Measurements from ENCODE around the gene ELL2.
"Not testable (repeated sequence)": the region's sequence is repeated elsewhere in the genome, so short reads cannot be mapped to it uniquely, and the experiment has no call there.

ELL2 gene

GRCh38 chr5:95915999-95916686 is 45.5 kb downstream of the ELL2 start:
- DNase-seq = no peak
- intact Hi-C loops (cut with DNase I) = no loop called here

- intact Hi-C loops (cut with DNase I) = no loop called here
- DNase-seq = no peak
Observed at GRCh38 chr5:95913663-95914062, 48.0 kb downstream of the ELL2 start.

DNA sequence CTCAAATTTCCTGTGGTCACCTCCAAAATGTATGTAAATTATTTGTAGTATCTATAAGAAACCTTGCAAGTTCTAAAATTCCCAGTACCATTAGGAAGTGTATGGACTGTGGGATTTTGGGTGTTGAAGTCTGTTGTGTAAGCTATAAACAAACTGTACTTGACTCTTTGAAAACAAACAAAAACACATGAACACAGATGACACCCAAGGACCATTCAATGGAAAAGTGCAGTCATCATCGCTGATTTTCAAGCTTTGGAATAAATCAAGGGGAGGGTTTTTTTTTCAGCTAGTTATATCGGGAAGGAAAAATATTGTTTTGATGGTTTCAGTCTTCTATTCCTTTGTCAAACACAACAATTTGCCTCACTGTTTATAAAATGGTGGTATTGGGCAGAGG is 49.6 kb downstream of the ELL2 start:
- DNase-seq = no peak

GRCh38 chr5:95910521-95910920 is 51.1 kb downstream of the ELL2 start:
- intact Hi-C loops (cut with DNase I) = no loop called here

More for the DNA sequence above, 49.6 kb downstream of the ELL2 start:
- intact Hi-C loops (cut with DNase I) = no loop called here

DNA sequence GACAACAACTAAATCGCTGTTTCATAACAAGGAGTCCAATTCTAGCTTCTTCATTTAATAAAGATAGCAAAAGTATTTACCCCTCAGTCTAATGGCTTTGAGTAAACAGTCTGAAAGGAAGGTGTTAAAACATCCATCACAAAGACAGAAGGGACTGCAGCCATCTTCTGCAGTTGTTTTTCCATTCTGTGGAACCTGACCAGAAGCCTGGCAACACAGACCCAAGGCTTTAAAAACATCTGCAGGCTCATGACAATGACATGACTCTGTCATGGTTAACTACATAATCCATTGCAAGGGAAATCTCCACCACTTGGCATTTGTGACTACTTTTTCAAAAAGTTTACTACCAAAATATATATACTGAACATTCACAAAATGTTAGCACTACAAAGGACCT is 51.9 kb downstream of the ELL2 start:
- intact Hi-C loops (cut with DNase I) = no loop called here
- no peak for DNase-seq

More at GRCh38 chr5:95910521-95910920, 51.1 kb downstream of the ELL2 start:
- no peak for DNase-seq

- no peak for DNase-seq
- intact Hi-C loops (cut with DNase I) = no loop called here
Observed at GRCh38 chr5:95908799-95909198, 52.9 kb downstream of the ELL2 start.

GRCh38 chr5:95907740-95908706 is 53.6 kb downstream of the ELL2 start:
- intact Hi-C loops (cut with DNase I) = no loop called here
- no peak for DNase-seq

DNA sequence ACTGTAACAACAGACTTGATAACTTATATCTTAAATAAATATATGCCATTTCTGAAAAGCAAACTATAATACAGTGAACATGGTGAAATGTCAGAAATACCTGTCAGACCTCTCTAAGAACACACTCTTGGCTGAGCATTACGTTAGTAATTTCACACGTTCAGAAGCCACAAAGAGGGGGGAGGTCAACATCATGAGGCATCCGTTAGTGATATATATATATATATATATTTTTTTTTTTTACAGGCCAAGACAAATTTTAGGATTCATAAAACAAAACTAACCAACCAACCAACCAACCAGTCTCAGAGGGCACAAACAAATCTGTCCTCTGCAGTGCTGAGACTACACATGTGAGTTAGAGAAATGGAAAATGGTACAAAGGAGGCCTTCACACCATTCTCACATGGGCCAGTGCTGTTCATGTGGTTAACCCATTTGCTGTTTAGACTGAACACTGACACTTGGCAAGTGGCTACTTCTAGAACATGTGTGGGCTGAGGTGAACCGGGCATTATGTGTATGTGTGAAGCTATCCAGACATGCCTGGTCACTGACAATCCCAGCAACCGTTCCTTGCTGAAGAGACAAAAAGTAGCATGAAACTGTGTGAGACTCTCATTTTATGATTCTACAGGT is 54.5 kb downstream of the ELL2 start:
- intact Hi-C loops (cut with DNase I) = no loop called here

DNA sequence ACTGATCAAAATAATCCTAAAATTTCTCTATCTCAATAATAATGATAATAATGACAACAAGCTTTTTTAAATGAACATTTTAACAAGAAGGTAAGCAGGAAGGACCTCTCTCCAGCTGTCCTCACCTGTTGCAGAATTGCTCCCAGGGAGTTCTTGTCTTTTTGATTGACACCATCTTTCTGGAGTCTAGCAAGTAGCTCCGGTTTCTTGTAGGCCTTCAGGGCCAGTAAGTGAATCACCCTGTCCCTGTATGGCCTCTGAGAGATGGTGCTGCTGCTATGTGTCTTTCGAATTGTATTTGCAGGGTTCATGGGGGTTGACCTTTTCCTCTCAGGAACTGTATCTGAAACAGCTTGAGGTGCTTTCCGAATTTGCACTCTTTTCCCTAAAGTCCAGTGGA is 55.3 kb downstream of the ELL2 start:
- intact Hi-C loops (cut with DNase I) = not testable (repeated sequence)

More for the DNA sequence above, 54.5 kb downstream of the ELL2 start:
- no peak for DNase-seq

DNA sequence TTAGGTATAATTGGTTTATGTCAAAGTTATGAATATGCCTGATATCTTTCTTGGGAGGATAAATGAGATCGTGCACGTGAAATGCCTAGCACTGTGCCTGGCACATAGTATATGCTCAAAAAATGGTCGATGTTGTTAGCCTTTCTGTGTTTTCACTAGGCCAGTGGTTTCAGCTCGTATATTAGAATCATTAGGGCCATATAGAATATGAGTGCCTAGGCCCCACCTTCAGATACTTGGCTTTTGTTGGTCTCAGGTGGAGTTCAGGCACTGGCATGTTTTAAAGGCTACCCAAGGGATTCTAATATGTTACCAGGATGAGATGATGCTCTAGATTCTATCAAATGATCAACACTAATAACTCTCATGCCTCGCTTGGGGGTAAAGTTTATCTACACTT is 56.8 kb downstream of the ELL2 start:
- intact Hi-C loops (cut with DNase I) = no loop called here
- DNase-seq = no peak

More for the DNA sequence above, 55.3 kb downstream of the ELL2 start:
- DNase-seq = not testable (repeated sequence)

DNA sequence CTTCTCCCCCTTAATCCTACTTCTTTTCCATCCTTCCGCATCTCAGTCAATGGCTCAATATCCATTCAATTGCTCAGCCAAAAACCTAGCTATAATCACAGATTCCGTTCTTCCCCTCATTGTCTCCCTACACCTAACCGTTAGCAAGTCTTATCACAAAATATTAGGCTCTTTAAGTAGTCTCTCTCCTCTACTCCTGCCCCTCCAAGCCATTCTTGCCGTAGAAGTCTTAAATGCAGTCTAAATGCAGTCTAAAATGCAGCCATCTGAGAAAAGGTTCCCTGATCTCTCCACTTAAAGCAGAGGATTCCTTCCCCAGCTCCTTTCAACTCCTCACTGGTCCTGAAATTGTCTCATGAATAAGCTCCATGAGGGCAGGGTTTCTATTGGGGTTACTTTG is 57.8 kb downstream of the ELL2 start:
- intact Hi-C loops (cut with DNase I) = no loop called here

DNA sequence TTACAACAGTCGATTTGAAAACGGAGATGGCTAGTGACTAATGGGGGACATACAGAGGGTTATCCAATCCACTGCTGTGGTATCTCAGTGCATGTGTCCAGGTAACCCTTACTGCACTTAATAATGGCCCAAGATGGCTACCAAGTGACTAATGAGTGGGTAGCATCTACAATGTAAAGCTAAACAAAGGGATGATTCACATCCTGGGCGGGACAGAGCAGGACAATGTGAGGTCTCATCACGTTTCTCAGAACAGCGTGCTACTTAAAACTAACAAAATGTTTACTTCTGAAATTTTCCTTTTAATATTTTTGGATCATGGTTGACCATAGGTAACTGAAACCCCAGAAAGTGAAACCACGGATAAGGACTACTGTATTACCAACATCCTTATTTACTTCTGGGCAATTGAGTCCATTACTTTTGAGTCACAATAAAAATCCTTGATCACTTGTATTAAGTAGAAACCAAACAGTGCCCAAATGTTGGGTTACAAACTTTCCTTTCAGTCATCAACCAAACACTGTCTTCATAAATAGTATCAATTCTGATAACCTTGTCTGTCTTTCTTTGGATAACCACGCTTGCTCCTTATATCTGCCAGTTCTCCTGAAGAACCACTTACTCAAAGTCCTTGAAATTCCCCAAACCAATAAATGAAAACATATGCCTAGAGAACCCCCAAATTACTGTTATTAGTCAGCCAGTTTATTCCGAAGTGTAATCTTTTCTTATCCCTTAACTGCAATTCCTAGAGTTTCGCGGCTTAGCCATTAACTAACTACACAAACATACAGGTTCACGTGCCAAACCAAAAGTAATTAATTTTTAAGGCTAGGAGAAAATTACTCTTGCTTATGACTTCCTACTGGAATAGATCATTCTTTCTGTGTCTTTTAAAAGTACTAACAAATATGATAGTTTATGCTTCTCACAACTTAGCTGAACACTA is 59.7 kb downstream of the ELL2 start:
- intact Hi-C loops (cut with DNase I) = no loop called here
- no peak for DNase-seq

More for the DNA sequence above, 57.8 kb downstream of the ELL2 start:
- no peak for DNase-seq

GRCh38 chr5:95900383-95900958 is 61.2 kb downstream of the ELL2 start:
- DNase-seq = peak in 5 of 10 donors; percentile 29 to 72 (median 45)
- intact Hi-C loops (cut with DNase I) = no loop called here

- no peak for DNase-seq
- intact Hi-C loops (cut with DNase I) = no loop called here
Observed at GRCh38 chr5:95899829-95900228, 61.8 kb downstream of the ELL2 start.

DNA sequence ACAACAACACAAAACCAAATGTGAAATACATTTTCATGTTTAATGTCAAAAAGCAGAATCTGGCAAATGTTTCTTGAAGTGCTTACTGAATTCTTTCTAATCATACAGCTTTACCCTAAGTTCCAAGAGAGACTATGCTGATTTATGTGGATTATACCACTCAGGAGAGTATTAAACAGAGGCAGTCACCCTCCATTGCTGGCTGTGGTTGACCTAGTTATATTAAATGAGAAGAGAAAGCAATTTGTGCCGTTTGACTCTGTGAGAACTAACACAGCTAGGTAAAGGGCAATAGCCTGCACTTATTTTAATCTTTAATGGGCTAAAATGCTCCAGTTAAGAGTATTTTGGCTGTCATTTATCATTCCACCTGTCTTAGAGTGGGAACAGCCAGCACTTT is 62.6 kb downstream of the ELL2 start:
- no peak for DNase-seq
- intact Hi-C loops (cut with DNase I) = no loop called here

DNA sequence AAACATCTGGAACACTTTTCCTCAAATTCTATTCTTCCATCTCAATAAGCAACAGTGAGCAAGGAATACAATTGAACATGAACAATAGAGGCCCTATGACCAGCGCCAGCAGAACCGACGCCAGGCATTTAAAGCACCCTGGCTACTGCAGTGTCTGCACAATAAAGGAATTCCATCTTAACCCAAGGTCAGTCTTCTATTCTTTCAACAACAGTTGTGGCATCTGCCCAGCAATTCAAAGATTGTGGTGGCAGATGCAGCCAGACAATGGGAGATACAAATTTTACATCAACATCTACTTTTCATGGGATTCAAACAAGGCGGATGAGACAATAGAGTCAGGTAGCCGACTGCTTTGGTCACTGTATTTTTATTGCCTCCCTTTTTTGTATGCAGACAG is 65.9 kb downstream of the ELL2 start:
- intact Hi-C loops (cut with DNase I) = no loop called here
- peak in 7 of 10 donors; percentile 23 to 89 (median 56) for DNase-seq

GRCh38 chr5:95895251-95895650 is 66.4 kb downstream of the ELL2 start:
- intact Hi-C loops (cut with DNase I) = no loop called here

GRCh38 chr5:95892784-95893354 is 68.8 kb downstream of the ELL2 start:
- peak in 4 of 10 donors; percentile 28 to 73 (median 44) for DNase-seq
- intact Hi-C loops (cut with DNase I) = loop anchor here (5.0 kb wide), 1 partner anchor 64 kb away; no protein-coding TSS in a partner anchor

More at GRCh38 chr5:95895251-95895650, 66.4 kb downstream of the ELL2 start:
- DNase-seq = no peak

DNA sequence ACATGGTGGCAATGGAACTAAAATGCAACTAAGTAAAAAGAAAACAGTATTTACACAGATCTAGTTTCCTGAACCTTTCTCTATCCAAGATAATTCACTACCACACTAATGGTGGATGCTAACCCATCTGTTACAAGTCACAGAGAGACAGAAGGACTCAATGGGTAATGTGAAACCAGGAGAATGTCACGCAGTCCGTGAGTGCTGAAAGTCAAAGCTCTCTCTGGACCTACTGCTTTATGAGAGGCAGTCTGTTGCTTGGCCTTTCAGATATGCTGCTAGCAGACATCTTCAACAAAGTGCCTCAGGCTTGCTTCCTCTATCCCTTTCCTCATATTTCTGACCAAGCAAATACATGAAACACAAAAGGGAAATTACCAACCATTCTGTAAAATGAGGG is 70.2 kb downstream of the ELL2 start:
- intact Hi-C loops (cut with DNase I) = loop anchor here (5.0 kb wide), 1 partner anchor 66 kb away; no protein-coding TSS in a partner anchor
- DNase-seq = no peak
